ENCODE results near the gene VSIG10L2.

DNA sequence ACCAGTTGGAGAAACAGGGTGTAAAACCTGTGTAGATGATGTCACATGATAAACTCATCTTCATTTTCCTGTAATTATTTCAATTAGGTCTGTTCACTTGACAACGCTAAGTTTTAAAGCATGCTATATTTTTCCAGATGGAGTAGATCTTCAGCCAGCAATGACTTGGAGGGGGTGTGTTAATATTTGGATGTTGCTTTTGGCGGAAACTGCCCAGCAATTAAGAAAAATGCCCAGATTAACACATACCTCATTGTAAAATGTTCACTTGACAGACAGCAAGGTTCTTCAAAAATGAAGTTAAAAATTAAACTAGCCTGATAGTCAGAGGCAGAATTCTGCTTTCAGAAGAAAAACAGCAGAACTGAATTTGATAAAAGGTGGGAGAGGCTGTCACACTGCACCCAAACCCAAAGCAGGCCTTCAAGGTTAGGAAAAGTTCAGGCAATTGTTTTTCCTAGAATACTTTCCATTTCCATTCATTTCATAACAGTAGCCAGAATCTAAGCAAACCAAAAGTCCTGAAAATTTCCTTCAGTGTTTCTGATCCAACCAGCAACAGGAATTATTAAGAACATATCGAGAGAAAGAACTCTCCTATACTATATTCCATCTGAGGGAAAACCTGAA is 33.0 kb downstream of the VSIG10L2 start:
- TF ChIP-seq, protein P1, sequence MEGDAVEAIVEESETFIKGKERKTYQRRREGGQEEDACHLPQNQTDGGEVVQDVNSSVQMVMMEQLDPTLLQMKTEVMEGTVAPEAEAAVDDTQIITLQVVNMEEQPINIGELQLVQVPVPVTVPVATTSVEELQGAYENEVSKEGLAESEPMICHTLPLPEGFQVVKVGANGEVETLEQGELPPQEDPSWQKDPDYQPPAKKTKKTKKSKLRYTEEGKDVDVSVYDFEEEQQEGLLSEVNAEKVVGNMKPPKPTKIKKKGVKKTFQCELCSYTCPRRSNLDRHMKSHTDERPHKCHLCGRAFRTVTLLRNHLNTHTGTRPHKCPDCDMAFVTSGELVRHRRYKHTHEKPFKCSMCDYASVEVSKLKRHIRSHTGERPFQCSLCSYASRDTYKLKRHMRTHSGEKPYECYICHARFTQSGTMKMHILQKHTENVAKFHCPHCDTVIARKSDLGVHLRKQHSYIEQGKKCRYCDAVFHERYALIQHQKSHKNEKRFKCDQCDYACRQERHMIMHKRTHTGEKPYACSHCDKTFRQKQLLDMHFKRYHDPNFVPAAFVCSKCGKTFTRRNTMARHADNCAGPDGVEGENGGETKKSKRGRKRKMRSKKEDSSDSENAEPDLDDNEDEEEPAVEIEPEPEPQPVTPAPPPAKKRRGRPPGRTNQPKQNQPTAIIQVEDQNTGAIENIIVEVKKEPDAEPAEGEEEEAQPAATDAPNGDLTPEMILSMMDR (IDR thresholded peaks at IDR 0.05; ENCODE audit: insufficient read depth, low read depth, low read length) = no peak
- no peak for TF ChIP-seq EZH2 (IDR thresholded peaks at IDR 0.05; ENCODE audit: insufficient read depth, low read length)

Measured in astrocyte (in vitro differentiated cells and primary cell).